Right atrium auricular region (tissue), 2 donors: ENCODE results near the gene HSD17B7. TPM values are rescaled to one million over a fixed set of nuclear protein-coding genes. Genes with fewer than 3 reads are reported as not detected.

Experiments
- DNase-seq: peaks from one replicate; pipeline ENCODE4 v3.0.0-alpha.2; 2019; ENCODE audit warnings: low spot score
- H3K27ac ChIP-seq, 2 donors: fragments of 200-600 bp; sonication (generic); 1 replicate in 1 of 2; 2 replicates in 1 of 2; pipeline ENCODE4 v1.5.1; 2016 to 2019
- H3K27me3 ChIP-seq, 2 donors: fragments of 200-600 bp; sonication (generic); one replicate each; pipeline versions ENCODE4 v1.5.1 to v1.6.0; 2017 to 2019
- H3K36me3 ChIP-seq: fragments of 200-600 bp; sonication (generic); one replicate; pipeline ENCODE4 v1.5.1; 2016
- H3K4me1 ChIP-seq, 2 donors: fragments of 200-600 bp; sonication (generic); one replicate each; pipeline versions ENCODE4 v1.5.1 to v1.6.0; 2017 to 2019
- H3K4me3 ChIP-seq, 2 donors: fragments of 200-600 bp; sonication (generic); 1 replicate in 1 of 2; 2 replicates in 1 of 2; pipeline ENCODE4 v1.5.1; 2017 to 2019; ENCODE audit warnings: mild to moderate bottlenecking in 1 of 2, moderate library complexity in 1 of 2
- H3K9me3 ChIP-seq, 2 donors: fragments of 200-600 bp; sonication (generic); one replicate each; pipeline ENCODE4 v1.5.1; 2019
- total RNA-seq, 2 donors: library from RNA; depleted of rRNA; stranded (reverse); fragments of >200 nt; gene quantifications; one replicate each; pipeline ENCODE4 v1.1.0, GENCODE V29; 2016
- TF ChIP-seq, protein P1 (sequence below), 2 donors: fragments of 200-600 bp; sonication (generic); IDR thresholded peaks; one replicate each; pipeline ENCODE4 v1.5.1; 2019; ENCODE audit warnings: antibody characterized with exemption in 2 of 2

The HSD17B7 gene
- total RNA-seq, 2 donors from 2014 or later: 5.6 to 6.9 TPM

DNA sequence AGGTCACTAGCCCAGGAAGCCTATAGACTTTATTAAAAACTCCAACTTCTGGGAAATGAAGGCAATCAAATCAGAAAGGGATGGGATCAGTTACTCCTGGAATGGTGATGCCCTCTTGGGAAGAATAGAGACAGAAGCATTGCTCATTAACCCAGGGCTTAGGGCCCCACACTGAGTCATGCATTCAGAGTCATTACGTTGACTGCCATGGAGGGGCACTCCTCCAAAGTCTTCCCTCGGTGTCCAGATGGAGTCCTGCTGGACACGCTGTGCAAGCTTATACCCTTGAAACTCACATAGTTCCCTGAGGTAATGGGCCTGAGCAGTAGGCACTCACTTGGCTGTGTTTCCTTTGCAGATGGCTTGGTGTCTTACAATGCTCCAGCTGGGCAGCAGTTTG is 35.2 kb upstream of the HSD17B7 start:
- Histone ChIP-seq H3K4me3 (no peak overlapping the region), H3K9me3 (no peaks in the 10 kb centered on the region), H3K27ac (no peak overlapping the region), H3K36me3 (peaks cover 49% of the 10 kb centered on the region), H3K4me1 (no peaks in the 10 kb centered on the region), H3K27me3 (no peaks in the 10 kb centered on the region)
- TF ChIP-seq, protein P1, sequence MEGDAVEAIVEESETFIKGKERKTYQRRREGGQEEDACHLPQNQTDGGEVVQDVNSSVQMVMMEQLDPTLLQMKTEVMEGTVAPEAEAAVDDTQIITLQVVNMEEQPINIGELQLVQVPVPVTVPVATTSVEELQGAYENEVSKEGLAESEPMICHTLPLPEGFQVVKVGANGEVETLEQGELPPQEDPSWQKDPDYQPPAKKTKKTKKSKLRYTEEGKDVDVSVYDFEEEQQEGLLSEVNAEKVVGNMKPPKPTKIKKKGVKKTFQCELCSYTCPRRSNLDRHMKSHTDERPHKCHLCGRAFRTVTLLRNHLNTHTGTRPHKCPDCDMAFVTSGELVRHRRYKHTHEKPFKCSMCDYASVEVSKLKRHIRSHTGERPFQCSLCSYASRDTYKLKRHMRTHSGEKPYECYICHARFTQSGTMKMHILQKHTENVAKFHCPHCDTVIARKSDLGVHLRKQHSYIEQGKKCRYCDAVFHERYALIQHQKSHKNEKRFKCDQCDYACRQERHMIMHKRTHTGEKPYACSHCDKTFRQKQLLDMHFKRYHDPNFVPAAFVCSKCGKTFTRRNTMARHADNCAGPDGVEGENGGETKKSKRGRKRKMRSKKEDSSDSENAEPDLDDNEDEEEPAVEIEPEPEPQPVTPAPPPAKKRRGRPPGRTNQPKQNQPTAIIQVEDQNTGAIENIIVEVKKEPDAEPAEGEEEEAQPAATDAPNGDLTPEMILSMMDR (IDR thresholded peaks at IDR 0.05): no peak
- DNase-seq: no peak

DNA sequence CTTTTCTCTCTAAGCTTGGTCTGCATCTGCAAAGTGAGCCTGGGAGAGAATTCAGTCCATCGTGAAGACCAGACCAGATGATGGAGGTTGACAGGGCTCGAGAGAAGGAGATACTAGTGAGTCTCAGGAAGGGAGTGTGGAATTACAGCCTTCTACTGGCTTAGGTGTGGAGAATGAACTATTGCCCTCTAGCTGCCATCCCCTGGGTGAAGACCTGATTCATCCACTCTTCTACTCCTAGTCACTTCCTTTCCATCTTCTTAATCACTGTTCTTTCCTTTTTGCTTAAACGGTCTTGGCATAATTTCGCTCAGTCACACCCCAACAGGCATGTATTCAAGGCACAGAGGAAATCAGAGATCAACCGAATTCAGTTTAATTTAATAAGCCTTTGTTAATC is 34.0 kb upstream of the HSD17B7 start:
- no peak for DNase-seq
- peaks cover 59% of the 10 kb centered on the region for H3K36me3 ChIP-seq
- no peaks in the 10 kb centered on the region for H3K27me3 ChIP-seq
- H3K4me1 ChIP-seq: no peaks in the 10 kb centered on the region
- H3K27ac ChIP-seq: no peak overlapping the region
- TF ChIP-seq, protein P1 (IDR thresholded peaks at IDR 0.05): peak in 1 of 2 donors; percentile 11
- no peak overlapping the region for H3K4me3 ChIP-seq
- H3K9me3 ChIP-seq: no peaks in the 10 kb centered on the region

DNA sequence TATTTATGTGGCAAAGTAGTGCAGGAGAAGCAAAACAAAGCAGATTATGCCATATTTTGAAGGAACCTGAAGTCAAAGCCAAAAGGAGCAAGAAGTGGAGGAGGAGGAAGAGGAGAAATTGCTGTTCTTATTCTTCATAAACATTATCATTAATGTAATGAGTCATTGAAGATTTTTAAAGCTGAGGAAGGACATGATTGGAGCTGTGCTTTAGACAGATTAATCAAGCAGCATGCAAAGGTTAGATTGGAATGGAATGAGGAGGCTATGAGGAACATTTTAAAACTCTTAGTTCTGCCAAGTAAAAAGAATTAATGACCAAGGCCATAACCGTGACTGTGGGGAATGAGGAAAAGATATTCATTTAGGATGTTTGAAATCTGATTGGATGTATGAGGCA is 33.0 kb upstream of the HSD17B7 start:
- DNase-seq: no peak
- Histone ChIP-seq H3K9me3 (no peaks in the 10 kb centered on the region), H3K4me3 (no peak overlapping the region), H3K4me1 (no peaks in the 10 kb centered on the region), H3K27ac (no peak overlapping the region), H3K27me3 (no peaks in the 10 kb centered on the region), H3K36me3 (peaks cover 65% of the 10 kb centered on the region)
- TF ChIP-seq, protein P1 (IDR thresholded peaks at IDR 0.05): no peak

DNA sequence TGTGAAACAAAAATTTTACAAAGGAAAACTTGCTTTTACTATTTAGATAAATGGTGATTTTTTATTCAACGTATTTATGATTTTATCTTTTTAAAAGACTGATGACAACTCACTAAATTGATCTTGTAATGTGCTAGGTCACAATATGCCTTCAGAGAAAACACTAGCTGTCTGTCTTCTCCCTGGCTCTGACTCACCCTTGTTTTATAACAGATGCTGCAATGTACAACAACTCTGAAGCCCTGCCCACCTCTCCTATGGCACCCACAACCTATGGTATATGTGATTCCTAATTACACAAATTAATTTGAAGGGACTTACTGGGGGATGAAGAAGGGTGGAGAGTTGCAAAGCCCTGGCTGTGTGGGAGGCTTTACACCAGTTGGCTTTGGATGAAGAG is 24.7 kb upstream of the HSD17B7 start:
- H3K9me3 ChIP-seq: no peaks in the 10 kb centered on the region
- H3K4me1 ChIP-seq: no peaks in the 10 kb centered on the region
- H3K4me3 ChIP-seq: no peak overlapping the region
- no peaks in the 10 kb centered on the region for H3K27me3 ChIP-seq
- peaks cover 32% of the 10 kb centered on the region for H3K36me3 ChIP-seq
- TF ChIP-seq, protein P1 (IDR thresholded peaks at IDR 0.05): no peak
- H3K27ac ChIP-seq: no peak overlapping the region
- no peak for DNase-seq

DNA sequence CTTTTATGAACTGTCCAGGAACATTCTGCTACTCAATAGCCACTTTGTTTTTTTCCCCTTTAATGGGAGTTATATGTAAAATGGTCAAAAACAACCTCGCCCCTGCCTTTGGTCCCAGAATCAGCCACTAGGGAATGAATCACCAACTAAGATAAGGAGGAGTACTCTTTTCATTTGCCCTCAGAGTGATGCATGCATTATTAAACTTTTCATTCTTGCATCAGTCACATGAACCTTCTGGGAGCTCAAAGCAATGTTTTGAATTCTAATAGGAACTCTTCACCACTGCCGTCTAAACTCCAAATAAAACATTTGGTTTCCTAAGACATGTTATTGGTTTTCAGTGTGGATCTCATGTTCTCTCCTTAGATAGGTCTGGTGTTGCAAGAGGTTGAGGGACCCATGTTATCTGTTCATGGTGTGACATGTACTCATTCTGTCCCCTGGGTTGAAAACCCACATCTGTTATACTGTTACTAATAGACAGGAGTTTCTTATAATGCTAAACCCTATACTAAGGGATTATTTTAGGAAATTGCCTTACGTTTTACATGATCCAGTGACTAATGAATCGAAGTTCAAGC is 17.8 kb upstream of the HSD17B7 start:
- no peaks in the 10 kb centered on the region for H3K4me1 ChIP-seq
- H3K27ac ChIP-seq: peak overlapping the region; percentile 10 to 67
- TF ChIP-seq, protein P1 (IDR thresholded peaks at IDR 0.05): no peak
- no peak for DNase-seq
- H3K4me3 ChIP-seq: no peak overlapping the region
- peaks cover 54% of the 10 kb centered on the region for H3K36me3 ChIP-seq
- no peaks in the 10 kb centered on the region for H3K27me3 ChIP-seq
- no peaks in the 10 kb centered on the region for H3K9me3 ChIP-seq

DNA sequence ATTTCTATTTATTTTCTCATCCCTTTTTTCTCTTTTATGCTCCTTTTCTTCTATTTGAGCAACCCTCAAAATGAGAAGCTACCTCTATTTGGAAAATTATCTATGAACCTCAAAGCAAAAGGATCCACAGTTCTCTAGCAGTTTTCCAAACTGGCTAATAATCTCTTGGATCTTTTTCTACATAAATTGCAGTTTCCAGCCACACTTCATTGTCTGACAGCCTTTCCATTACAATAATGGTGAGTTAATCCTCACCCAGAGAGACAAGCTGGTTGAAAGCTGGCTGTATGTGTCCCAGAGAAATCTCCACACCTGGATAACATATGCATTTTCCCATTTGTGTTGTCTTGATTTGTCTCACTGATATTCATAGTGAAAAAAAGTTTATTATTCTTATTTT is 16.5 kb upstream of the HSD17B7 start:
- Histone ChIP-seq H3K36me3 (peaks cover 55% of the 10 kb centered on the region), H3K9me3 (no peaks in the 10 kb centered on the region), H3K4me1 (no peaks in the 10 kb centered on the region), H3K27ac (peak overlapping the region in 1 of 2 donors; percentile 67), H3K4me3 (no peak overlapping the region), H3K27me3 (no peaks in the 10 kb centered on the region)
- no peak for DNase-seq
- TF ChIP-seq, protein P1 (IDR thresholded peaks at IDR 0.05): no peak
